H1 (cell line): ENCODE measurements around the gene ZNF407. TPM values are rescaled to one million over a fixed set of nuclear protein-coding genes. Genes with fewer than 3 reads are reported as not detected.

ENCODE experiments used
- BACH1 ChIP-seq: IDR thresholded peaks from 2 replicates; pipeline ENCODE4 v1.6.1; 2012; ENCODE audit warnings: low read length, improper control_type of control experiment
- RFX5 ChIP-seq: IDR thresholded peaks from 2 replicates; pipeline ENCODE4 v1.6.1; 2011; ENCODE audit warnings: low read depth, low read length, improper control_type of control experiment, borderline replicate concordance
- SIN3A ChIP-seq, 2 experiments: IDR thresholded peaks in 1 of 2; conservative IDR thresholded peaks in 1 of 2; 2 replicates each; pipeline ENCODE4 v1.6.1; 2011 to 2012; ENCODE audit warnings: low read length in 2 of 2, improper control_type of control experiment in 1 of 2, low read depth in 1 of 2, mild to moderate bottlenecking in 1 of 2
- SP2 ChIP-seq: IDR thresholded peaks from 2 replicates; pipeline ENCODE4 v1.6.1; 2012; ENCODE audit warnings: mild to moderate bottlenecking, low read length, inconsistent platforms
- polyA plus RNA-seq, 7 experiments: library from polyadenylated mRNA; depleted of rRNA in 3 of 7; stranded (reverse) in 5 of 7; unstranded in 2 of 7; fragments of >200 nt in 5 of 7; fragments of 200-250 nt in 2 of 7; gene quantifications; 1 replicate in 5 of 7; 2 replicates in 1 of 7; 4 replicates in 1 of 7; pipeline versions ENCODE4 v1.2.1 to v1.2.3, GENCODE V29; 2011 to 2013; ENCODE audit warnings: missing spikeins in 2 of 7, mixed read lengths in 2 of 7
- total RNA-seq: library from RNA; stranded (reverse); fragmentation: NEBNext Ultra II Directional; extraction: Animal tissue kit (Norgen Biotek cat#: 25700); gene quantifications from 2 replicates; pipeline ENCODE4 v1.2.1, GENCODE V29; 2021

Gene ZNF407
- total and polyA plus RNA-seq, 2 of the 8 experiments (the other 6 are each of a cell fraction or from before 2014, with no cell fraction given) = 1.5 to 6.8 TPM

DNA sequence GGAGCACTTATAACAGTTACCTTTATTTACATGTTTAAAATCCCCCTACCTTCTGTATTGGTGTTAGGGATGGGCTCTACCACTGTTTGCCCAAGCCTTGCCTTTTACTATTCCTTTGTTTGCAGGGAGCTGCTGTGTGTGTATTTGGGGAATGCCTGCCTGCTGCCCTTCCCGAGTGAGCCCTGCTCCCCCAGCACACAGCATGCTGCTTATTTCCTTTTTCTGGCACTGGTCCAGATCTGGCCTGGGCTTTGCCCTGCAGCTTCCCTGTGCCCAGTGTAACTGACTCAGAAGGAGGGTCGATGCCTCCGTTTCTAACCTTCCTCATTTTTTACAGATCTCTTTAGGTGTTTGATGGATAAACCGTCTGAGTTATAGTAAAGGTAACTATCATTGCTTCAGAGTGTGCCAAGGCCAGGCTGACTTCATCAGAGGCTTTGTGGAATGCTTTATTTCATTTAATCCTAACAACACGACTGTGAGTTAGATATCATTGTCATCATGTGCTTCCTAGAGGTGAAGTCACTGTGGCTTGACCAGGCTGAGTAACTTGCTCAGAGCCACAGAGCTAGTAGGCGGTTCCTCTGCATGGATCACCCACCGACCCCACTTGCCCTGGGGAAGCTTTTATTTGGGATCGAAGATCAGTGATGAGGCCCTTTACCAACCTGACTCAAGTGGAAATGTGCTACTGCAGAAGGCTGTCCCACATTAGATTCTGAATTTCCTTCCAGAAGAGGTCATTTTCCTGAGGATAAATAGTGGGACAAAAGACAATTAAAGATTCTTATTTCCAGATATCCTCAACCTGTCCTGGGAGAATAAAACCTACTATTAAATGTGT, 238.8 kb downstream of the ZNF407 start (continued):
- TF ChIP-seq SIN3A (conservative IDR thresholded peaks at IDR 0.05 in 1 of 2, IDR thresholded peaks at IDR 0.05 in 1 of 2; ENCODE audit: low read depth in 1 of 2, low read length in 2 of 2) (no peak), RFX5 (no peak), BACH1 (no peak), SP2 (no peak)
